Kasumi-1 (cell line): ENCODE data around the gene RPUSD1.
"Not testable (repeated sequence)": the region's sequence is repeated elsewhere in the genome, so short reads cannot be mapped to it uniquely, and the experiment has no call there.

Experiments
- DNase-seq, 2 experiments: peaks; one replicate each; lab custom pipeline; 2025; lab: John Stamatoyannopoulos, UW

Gene RPUSD1

DNA sequence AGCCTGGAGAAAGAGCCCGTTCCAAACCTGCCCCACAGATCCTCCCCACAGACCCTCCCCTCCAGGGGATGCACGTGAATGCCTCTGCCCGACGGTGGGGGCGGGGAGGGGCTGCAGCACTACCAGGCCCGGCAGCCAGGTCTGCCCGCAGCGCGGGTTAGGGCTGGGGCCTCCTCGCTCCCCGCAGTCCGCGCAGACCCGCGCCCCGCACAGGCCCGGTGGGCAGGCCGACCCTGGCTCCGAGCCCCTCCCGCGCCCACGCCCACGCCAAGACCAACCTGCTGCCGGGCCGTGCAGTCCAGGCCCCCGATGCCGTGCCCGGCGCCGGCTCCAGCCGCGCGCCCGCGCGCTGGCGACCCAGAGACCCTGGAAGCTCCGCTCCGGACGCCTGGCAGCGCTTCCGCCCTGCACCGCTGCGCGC is at the start of gene RPUSD1:
RPUSD1 (minus strand) TSS at position 404 of the 421 bp plus-strand sequence. CDS start 644 bp downstream, outside the sequence.
- DNase-seq = no peak

DNA sequence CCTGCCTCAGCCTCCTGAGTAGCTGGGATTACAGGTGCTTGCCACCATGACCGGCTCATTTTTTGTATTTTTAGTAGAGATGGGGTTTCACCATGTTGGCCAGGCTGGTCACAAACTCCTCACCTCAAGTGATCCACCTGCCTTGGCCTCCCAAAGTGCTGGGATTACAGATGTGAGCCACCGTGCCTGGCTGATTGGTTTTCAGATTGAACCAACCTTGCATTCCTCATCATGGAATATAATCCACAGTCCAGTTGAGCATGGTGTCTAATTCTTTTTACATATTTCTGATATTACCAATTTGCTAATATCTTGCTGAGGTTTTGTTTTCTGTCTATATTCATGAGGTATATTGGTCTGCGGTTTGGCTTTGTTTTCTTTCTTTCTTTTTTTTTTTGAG is 48.6 kb upstream of the RPUSD1 start:
- DNase-seq = not testable (repeated sequence)

DNA sequence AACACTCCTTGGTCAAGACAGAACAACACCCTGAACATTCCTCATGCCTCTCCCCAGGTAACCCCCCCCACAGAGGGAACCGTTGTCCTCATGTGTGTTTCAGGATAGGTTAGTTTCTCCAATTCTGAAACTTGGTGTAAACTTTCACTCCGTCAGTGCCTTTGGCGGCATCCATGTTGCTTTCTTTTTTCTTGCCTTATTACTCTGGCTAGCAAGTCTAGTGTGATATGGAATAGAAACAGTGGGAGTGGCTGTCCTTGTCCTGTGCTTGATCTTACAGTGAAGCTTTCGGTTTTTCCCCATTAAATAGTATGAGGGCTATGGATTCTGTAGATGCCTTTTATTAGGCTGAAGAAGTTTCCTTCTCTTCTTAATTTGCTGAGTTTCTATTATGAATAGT is 48.0 kb upstream of the RPUSD1 start:
- DNase-seq = no peak

- DNase-seq = no peak
Measured at GRCh38 chr16:835373-835772, 47.2 kb upstream of the RPUSD1 start.

DNA sequence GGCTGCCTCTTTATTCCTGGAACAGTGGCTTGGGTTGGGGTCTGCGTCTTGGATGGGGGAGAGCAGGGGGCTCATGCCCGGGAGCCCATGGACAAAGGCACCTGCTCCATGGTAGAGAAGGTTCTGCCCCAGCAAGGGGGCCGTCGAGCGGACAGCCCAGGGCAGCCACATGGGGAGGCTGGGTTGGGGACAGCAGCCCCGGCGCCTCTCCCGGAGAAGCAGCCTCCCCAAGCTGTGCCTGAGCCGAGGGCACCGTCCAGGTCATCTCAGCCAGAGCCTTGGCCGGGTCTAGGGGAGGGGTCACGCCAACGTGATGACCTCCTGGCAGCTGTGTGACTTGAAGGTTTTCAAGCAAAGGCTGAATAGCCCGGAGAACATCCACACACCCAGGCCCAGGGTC is 45.2 kb upstream of the RPUSD1 start:
- DNase-seq = no peak

- DNase-seq = no peak
Measured at GRCh38 chr16:832652-833336, 44.6 kb upstream of the RPUSD1 start.

DNA sequence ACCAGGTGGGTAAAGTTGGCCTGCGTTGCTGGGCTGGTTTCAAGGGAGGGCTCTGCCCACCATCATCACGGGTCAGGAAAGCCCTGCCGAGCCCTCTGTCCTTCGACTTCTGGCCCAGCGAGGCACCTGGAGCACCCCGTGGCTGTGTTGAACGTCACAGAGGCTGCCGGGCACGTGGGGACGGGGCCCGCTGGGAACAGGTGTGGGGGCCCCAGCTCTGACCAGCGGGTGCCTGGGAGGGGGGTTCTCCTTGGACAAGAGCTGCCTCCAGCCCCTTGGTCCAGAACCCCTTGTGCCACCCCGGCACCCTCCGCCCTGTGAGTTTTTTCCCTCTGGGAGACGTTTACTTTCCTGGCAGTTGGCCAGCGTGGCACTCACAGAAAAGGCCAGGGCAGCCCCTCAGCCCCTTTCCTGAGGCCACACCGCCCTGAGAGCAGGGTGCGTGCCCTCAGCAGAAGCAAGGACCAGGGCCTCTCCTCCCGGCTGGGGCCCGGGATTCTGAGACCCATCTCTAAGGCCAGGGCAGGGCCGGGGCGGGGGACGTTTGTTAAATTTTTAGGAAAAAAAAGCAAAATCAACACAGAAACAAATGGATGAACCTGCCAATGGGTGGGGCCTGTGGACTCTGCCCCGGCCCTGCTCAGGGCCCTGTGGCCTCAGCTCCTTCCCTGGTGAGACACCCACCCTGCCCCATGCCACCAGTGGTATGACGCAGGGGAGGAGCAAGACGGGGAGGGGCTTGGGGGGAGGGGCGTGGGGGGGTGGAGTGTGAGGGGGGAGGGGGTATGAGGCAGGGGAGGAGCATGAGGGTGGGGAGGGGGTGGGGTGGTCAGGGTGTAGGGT is 43.6 kb upstream of the RPUSD1 start:
- DNase-seq = no peak

- no peak for DNase-seq
Measured at GRCh38 chr16:830871-831570, 42.8 kb upstream of the RPUSD1 start.

GRCh38 chr16:830107-830870 is 42.1 kb upstream of the RPUSD1 start:
- no peak for DNase-seq

- DNase-seq = no peak
Measured at GRCh38 chr16:828891-829290, 40.7 kb upstream of the RPUSD1 start.

DNA sequence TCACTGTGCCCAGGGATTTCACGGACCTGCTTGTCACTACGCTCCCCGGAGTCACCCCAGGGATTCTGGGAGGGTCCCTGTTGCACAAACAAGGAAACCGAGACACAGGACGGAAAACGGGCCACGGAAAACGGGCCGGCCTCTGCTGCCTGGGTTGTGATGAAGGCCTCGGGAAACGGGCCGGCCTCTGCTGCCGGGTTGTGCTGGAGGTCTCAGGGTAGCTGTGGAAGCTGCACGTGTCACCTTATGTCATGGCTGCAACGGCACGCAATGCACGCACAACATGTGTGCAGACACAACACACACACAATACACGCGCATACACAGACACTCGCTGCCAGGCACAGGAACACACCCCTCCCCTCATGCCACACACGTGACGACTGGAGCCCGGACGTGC is 39.3 kb upstream of the RPUSD1 start:
- no peak for DNase-seq

GRCh38 chr16:825341-826061 is 37.3 kb upstream of the RPUSD1 start:
- no peak for DNase-seq

DNA sequence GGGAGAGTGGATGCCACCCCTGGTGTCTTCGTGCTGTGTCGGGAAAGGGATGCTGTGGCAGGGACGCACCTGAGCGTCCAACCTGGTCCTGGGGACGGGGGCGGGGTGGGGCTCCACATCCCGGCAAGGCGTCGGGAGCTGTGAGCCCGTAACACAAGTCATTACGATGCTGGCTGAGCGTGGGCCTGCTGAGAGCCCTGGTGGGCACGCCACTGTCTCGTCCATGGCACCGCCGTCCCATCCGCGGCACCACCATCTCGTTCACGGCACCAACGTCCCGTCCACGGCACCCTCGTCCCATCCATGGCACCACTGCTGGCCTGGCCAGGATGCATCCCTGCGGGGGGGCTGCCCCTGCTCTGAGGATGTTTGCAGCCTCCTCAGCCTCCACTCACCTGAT is 36.4 kb upstream of the RPUSD1 start:
- DNase-seq = no peak

GRCh38 chr16:824194-824593 is 36.0 kb upstream of the RPUSD1 start:
- no peak for DNase-seq

- no peak for DNase-seq
Measured at GRCh38 chr16:822909-823297, 34.7 kb upstream of the RPUSD1 start.

- no peak for DNase-seq
Measured at GRCh38 chr16:822174-822908, 34.2 kb upstream of the RPUSD1 start.

DNA sequence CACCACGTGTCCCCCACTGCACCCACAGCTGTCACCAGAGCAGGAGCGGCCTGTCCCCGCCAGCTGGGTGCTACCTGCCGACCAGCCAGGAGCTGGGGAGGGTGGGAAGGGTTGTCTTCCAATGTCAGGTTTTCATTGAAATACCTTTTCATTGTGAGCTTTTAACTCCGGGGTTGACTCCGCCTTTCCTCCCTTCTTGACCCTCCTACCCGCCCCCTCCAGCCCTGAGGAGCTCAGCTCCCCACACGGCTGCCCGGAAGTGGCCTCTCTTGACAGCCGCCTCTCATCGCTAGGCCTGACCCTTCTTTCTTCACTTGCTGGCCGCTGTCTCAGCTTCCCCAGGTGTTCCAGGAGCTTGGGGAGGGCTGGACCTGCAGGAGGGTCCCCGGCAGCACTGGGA is 33.6 kb upstream of the RPUSD1 start:
- no peak for DNase-seq

DNA sequence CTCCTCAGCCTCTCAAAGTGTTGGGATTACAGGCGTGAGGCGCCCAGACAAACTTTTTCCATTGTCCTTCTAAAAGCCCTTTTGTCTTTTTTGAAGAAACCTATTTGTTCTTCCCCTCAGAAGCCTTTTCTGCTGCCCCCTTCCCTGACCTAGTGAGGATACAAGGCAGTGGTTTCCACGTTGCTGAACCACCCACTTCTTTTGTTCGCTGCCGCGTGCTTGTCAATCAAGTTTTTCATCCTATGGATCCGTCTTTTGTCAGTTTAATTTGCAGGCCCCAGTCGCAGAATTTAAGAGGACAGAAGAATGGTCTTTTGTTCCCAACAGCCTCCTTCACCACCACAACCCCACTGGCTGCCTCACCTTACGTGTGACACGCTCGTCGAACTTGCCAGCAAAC is 32.6 kb upstream of the RPUSD1 start:
- DNase-seq = no peak

DNA sequence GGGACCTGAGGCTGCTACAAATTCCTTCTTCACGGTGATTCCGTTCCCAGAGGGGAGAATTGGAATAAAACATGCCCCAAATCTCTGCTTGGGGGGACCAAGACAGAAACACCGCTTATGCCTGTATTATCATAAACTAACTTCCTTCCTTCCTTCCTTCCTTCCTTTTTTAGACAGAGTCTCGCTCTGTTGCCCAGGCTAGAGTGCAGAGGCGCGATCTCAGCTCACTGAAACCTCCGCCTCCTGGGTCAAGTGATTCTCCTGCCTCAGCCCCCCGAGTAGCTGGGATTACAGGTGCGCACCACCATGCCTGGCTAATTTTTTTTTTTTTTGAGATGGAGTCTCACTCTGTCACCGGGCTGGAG is 31.8 kb upstream of the RPUSD1 start:
- not testable (repeated sequence) for DNase-seq

- no peak for DNase-seq
Measured at GRCh38 chr16:819336-820043, 31.3 kb upstream of the RPUSD1 start.
